ENCODE results near the gene NCOA5. TPM values are rescaled to one million over a fixed set of nuclear protein-coding genes. Genes with fewer than 3 reads are reported as not detected.

The NCOA5 gene
- total RNA-seq, 1 donor from 2014 or later: 46.4 TPM

- no peaks in the 10 kb centered on the region for H3K36me3 Mint-ChIP-seq (ENCODE audit: low read depth)
- POLR2A ChIA-PET: interaction anchor here (0.8 to 2.0 kb wide), 3 partner anchors 15 to 43 kb away, joined by 3 to 11 read pairs (median 3); no protein-coding TSS in a partner anchor
Measured at GRCh38 chr20:46013322-46013828, 76.4 kb downstream of the NCOA5 start.

GRCh38 chr20:46012921-46013320, 76.8 kb downstream of the NCOA5 start:
- peaks cover 48% of the 10 kb centered on the region for H3K27me3 Mint-ChIP-seq
- TF ChIP-seq CTCF (IDR thresholded peaks at IDR 0.05): no peak
- no peak overlapping the region for H3K27ac Mint-ChIP-seq
- H3K9me3 Mint-ChIP-seq: no peaks in the 10 kb centered on the region
- no peaks in the 10 kb centered on the region for H3K36me3 Mint-ChIP-seq (ENCODE audit: low read depth)
- no peak overlapping the region for H3K4me3 Mint-ChIP-seq
- H3K4me1 Mint-ChIP-seq: peaks cover 58% of the 10 kb centered on the region
- ATAC-seq (ENCODE audit: low read depth): no peak
- no peak for DNase-seq
- CTCF ChIA-PET: interaction anchor here (0.7 to 5.0 kb wide), 9 partner anchors 8 to 214 kb away, joined by 3 to 54 read pairs (median 5); no protein-coding TSS in a partner anchor
- intact Hi-C loops (cut with micrococcal nuclease): loop anchor here (1.0 to 5.0 kb wide), 3 partner anchors 26 to 191 kb away; no protein-coding TSS in a partner anchor
- POLR2A ChIA-PET: interaction anchor here (0.8 to 2.0 kb wide), 3 partner anchors 14 to 42 kb away, joined by 3 to 11 read pairs (median 3); no protein-coding TSS in a partner anchor

More at GRCh38 chr20:46013322-46013828, 76.4 kb downstream of the NCOA5 start:
- Mint-ChIP-seq H3K27ac (no peak overlapping the region), H3K27me3 (peaks cover 49% of the 10 kb centered on the region), H3K4me3 (no peak overlapping the region), H3K9me3 (no peaks in the 10 kb centered on the region), H3K4me1 (peaks cover 53% of the 10 kb centered on the region)
- no peak for TF ChIP-seq CTCF (IDR thresholded peaks at IDR 0.05)
- no peak for DNase-seq
- intact Hi-C loops (cut with micrococcal nuclease): loop anchor here (1.0 to 5.0 kb wide), 3 partner anchors 26 to 191 kb away; no protein-coding TSS in a partner anchor
- no peak for ATAC-seq (ENCODE audit: low read depth)
- CTCF ChIA-PET: interaction anchor here (0.7 to 5.0 kb wide), 13 partner anchors 9 to 215 kb away, joined by 3 to 54 read pairs (median 6); no protein-coding TSS in a partner anchor

- Mint-ChIP-seq H3K4me1 (peaks cover 66% of the 10 kb centered on the region), H3K27me3 (peaks cover 48% of the 10 kb centered on the region), H3K9me3 (no peaks in the 10 kb centered on the region), H3K4me3 (peak overlapping the region; percentile 55), H3K27ac (peak overlapping the region; percentile 35), H3K36me3 (ENCODE audit: low read depth) (no peaks in the 10 kb centered on the region)
- ATAC-seq (ENCODE audit: low read depth) (no peak), DNase-seq (no peak)
- no peak for TF ChIP-seq CTCF (IDR thresholded peaks at IDR 0.05)
- ChIA-PET POLR2A (interaction anchor here (2.0 kb wide), 1 partner anchor 41 kb away, joined by 11 read pairs; no protein-coding TSS in a partner anchor), CTCF (interaction anchor here (3.8 to 5.0 kb wide), 2 partner anchors 23 to 162 kb away, joined by 39 to 54 read pairs; no protein-coding TSS in a partner anchor)
- intact Hi-C loops (cut with micrococcal nuclease): loop anchor here (5.0 kb wide), 2 partner anchors 45 to 190 kb away; no protein-coding TSS in a partner anchor
Measured at GRCh38 chr20:46011631-46012482, 77.9 kb downstream of the NCOA5 start.

Other genes starting within 250 kb of the NCOA5 start
- 24.5 and 27.3 TPM in 2 replicates for gene ACOT8, start 232.6 kb downstream of the NCOA5 start, total RNA-seq
- gene ZSWIM3, start 232.3 kb downstream of the NCOA5 start, total RNA-seq: 5.9 and 6.4 TPM in 2 replicates
- 13.9 and 15.1 TPM in 2 replicates for gene ZSWIM1, start 208.7 kb downstream of the NCOA5 start, total RNA-seq
- gene SPATA25, start 202.3 kb downstream of the NCOA5 start, total RNA-seq: 0.53 and 0.88 TPM in 2 replicates
- gene NEURL2, start 198.8 kb downstream of the NCOA5 start, total RNA-seq: 1.1 and 2.0 TPM in 2 replicates
- 61.9 and 67.2 TPM in 2 replicates for gene CTSA, start 198.6 kb downstream of the NCOA5 start, total RNA-seq
- 2.3 and 3.5 TPM in 2 replicates for gene PLTP, start 177.8 kb downstream of the NCOA5 start, total RNA-seq
- gene PCIF1, start 155.3 kb downstream of the NCOA5 start, total RNA-seq: 48.3 and 55.7 TPM in 2 replicates
- 39.2 and 49.6 TPM in 2 replicates for gene ZNF335, start 117.8 kb downstream of the NCOA5 start, total RNA-seq
- 2.0 and 2.3 TPM in 2 replicates for gene MMP9, start 81.1 kb downstream of the NCOA5 start, total RNA-seq
- gene SLC12A5, start 60.7 kb downstream of the NCOA5 start, total RNA-seq: not detected in 2 replicates
- gene CD40, start 28.4 kb upstream of the NCOA5 start, total RNA-seq: 410 and 464 TPM in 2 replicates
- 0.09 TPM in 1 of 2 replicates, not detected in the other for gene CDH22, start 218.5 kb upstream of the NCOA5 start, total RNA-seq